ENCODE measurements around the gene UBE2M. TPM values are rescaled to one million over a fixed set of nuclear protein-coding genes. Genes with fewer than 3 reads are reported as not detected.
"Not testable (repeated sequence)": the region's sequence is repeated elsewhere in the genome, so short reads cannot be mapped to it uniquely, and the experiment has no call there.

UBE2M gene
- total RNA-seq, 2 experiments from 2014 or later = 87.5 to 92.4 TPM

GRCh38 chr19:58577581-58577980 lies 19.2 kb upstream of the UBE2M start:
- H3K27me3 Mint-ChIP-seq, H3K27ac Mint-ChIP-seq, H3K4me3 Mint-ChIP-seq, H3K9me3 Mint-ChIP-seq: not testable (repeated sequence)
- DNase-seq = peak; percentile 11
- POLR2A ChIA-PET = interaction anchor here (1.1 kb wide), 1 partner anchor 31 kb away, joined by 3 read pairs; no protein-coding TSS in a partner anchor
- peaks cover 55% of the 10 kb centered on the region for H3K4me1 Mint-ChIP-seq
- peaks cover 17% of the 10 kb centered on the region for H3K36me3 Mint-ChIP-seq (ENCODE audit: low read depth)
- CTCF ChIA-PET = interaction anchor here (3.8 kb wide), 1 partner anchor 63 kb away, joined by 17 read pairs; no protein-coding TSS in a partner anchor

DNA sequence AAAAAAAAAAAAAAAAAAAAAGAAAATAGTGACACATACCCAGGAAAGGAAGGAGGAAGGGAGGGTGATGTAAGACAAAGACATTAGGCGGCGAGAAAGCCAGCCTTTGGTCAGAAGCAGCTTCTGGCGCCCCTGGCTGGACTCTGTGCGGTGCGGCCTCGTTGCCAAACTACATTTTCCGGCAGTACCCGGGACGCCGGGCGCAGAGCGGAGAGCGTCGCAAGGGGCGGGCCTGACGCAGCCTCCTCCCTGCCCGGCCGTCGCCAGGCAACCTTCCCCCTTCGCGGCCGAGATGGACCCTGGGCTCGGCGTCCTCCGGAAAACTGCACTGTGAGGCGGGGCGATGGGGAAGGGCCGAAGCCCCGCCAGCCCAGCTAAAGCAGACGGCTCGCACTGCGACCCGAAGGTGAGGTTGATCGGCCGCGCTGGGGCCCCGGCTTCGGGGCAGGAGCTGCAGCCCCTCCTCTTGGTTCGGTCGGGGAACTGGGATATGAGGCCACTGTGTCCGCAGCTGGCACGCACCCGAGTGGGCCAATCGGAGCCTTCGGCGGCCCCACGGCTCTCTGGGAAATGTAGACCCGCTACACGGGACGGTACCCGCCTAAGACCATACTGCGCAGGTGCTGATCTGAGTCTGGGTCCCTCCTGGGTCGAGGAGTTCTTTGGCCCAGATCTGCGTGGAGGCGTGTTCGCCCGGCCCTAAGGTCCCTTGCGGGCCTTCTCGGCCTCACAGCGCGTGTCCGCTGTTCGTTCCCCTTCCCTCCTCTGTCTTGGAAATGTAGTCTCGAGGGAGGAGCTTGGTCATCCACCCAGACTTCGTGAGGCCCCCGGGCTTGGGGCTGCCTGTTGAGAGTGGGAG lies 17.0 kb upstream of the UBE2M start:
- Mint-ChIP-seq H3K9me3 (no peaks in the 10 kb centered on the region), H3K4me1 (peaks cover 60% of the 10 kb centered on the region), H3K27me3 (no peaks in the 10 kb centered on the region), H3K27ac (peak overlapping the region; percentile 97), H3K4me3 (peak overlapping the region; percentile 83), H3K36me3 (ENCODE audit: low read depth) (peaks cover 23% of the 10 kb centered on the region)
- peak; percentile 86 for DNase-seq
- CTCF ChIA-PET = interaction anchor here (0.8 to 3.8 kb wide), 7 partner anchors 13 to 124 kb away, joined by 3 to 17 read pairs (median 4); partner anchors contain the start of genes CHMP2A, ZBTB45 and ZNF324B
- POLR2A ChIA-PET = interaction anchor here (1.0 to 3.1 kb wide), 9 partner anchors 13 to 297 kb away, joined by 3 to 31 read pairs (median 12); partner anchors contain the start of genes CHMP2A, TRIM28, UBE2M and ZBTB45

GRCh38 chr19:58573658-58574164 lies 15.3 kb upstream of the UBE2M start:
- Mint-ChIP-seq H3K4me3 (peak overlapping the region; percentile 83), H3K9me3 (no peaks in the 10 kb centered on the region), H3K36me3 (ENCODE audit: low read depth) (peaks cover 25% of the 10 kb centered on the region), H3K27ac (peak overlapping the region; percentile 97), H3K4me1 (peaks cover 52% of the 10 kb centered on the region), H3K27me3 (no peaks in the 10 kb centered on the region)
- ChIA-PET POLR2A (interaction anchor here (2.9 to 3.1 kb wide), 2 partner anchors 15 to 54 kb away, joined by 12 to 21 read pairs; partner anchors contain the start of genes UBE2M and ZBTB45), CTCF (interaction anchor here (1.4 to 3.8 kb wide), 2 partner anchors 60 to 122 kb away, joined by 4 to 17 read pairs; partner anchors contain the start of gene ZNF324B)
- DNase-seq = no peak

DNA sequence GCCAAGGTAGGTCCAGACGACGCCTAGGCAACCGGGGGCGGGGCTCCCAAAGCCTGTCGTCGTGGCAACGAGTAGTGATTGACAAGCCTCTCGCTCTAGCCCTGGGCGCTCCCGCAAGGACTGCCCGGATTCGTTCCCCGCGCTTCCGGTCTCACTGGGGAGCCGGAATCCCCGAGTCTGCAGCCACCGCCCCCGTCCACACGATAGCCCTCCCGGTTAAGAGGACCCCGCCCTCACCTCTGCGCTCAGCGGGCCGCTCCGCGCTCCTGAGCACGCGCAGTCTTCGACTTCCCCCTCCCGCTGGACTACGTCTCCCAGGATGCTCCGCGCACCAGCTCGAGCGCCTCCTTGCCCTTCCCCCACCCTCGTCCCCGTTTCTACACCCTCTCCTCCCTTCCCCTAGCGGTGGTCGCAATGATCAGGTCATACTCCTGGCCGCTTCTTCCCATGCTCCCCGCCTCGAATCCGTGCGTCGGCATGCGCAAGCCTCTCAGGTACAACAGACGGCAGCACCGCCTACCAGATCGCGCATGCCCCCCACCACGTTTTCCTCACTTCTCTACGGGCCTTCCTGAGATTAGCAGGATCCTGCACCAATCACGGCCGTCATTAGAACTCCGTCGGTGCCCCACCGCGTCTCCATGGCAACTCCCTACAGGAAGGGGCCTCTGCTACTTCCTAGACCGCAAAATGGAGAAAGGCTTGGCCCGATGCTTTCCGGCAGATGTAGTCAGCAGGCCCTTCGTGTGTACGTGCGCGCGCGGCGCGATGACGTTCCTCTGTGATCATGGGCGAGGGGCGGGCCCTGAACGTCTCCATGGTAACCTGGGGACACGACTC lies 14.6 kb upstream of the UBE2M start, which contains the start of gene MZF1:
Gene MZF1 (minus strand): TSS at position 518 of the 840 bp plus-strand sequence. CDS start 1,946 bp downstream, outside the sequence.
- Mint-ChIP-seq H3K4me1 (peaks cover 52% of the 10 kb centered on the region), H3K27ac (peak within 1 kb of the TSS; percentile 97), H3K36me3 (ENCODE audit: low read depth) (peaks cover 25% of the 10 kb centered on the region), H3K27me3 (no peaks in the 10 kb centered on the region), H3K4me3 (peak within 1 kb of the TSS; percentile 83), H3K9me3 (no peaks in the 10 kb centered on the region)
- POLR2A ChIA-PET = interaction anchor here (1.3 to 3.2 kb wide), 4 partner anchors 11 to 54 kb away, joined by 3 to 46 read pairs (median 9); partner anchors contain the start of genes CHMP2A and ZBTB45
- peak; percentile 100 for DNase-seq
- CTCF ChIA-PET = interaction anchor here (1.0 to 2.4 kb wide), 2 partner anchors 53 to 59 kb away, joined by 3 to 11 read pairs; partner anchors contain the start of gene ZBTB45

DNA sequence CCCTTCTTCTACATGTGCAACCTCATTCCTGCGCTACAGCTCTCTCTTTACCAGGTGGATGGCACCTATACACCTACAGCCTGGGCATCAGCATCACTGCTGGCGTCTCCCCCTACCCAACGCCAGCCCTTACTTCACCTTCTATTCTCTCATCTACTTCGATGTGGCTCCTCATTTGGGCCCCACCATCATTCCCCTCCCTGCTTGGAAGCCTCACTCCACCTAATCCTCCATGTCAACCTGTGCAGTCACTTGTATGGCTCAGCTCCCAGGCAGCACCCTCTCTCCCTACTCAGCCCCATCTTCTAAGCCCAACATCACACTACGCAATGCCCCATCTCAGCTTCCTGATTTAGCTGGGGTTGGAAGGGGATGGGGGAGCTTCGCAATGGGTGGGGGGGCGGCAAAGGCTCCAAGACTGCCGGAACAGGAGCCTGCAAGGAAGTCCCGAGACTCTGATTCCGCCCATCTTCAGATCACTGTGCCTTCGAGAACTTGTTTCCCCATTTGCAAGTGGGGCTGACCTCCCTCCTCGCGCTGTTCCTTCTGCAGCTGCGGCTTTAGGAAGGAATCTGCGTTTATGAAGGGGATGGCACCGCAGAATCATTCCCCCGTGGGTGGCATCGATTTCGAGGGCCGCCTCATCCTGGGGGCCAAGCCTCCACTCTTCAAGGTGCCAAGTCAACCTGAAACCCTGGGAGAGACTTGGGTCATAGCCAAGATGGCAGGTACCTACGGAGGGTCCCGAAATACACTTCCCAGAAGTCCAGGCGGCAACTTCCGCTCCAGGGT lies 13.8 kb upstream of the UBE2M start:
- peak; percentile 16 for DNase-seq
- POLR2A ChIA-PET = interaction anchor here (1.3 to 3.2 kb wide), 4 partner anchors 11 to 53 kb away, joined by 3 to 46 read pairs (median 9); partner anchors contain the start of genes CHMP2A and ZBTB45
- Mint-ChIP-seq H3K4me3 (peak overlapping the region; percentile 83), H3K27ac (peak overlapping the region; percentile 97), H3K4me1 (peaks cover 48% of the 10 kb centered on the region), H3K27me3 (no peaks in the 10 kb centered on the region), H3K9me3 (no peaks in the 10 kb centered on the region), H3K36me3 (ENCODE audit: low read depth) (peaks cover 25% of the 10 kb centered on the region)
- CTCF ChIA-PET = interaction anchor here (1.0 to 2.4 kb wide), 2 partner anchors 52 to 58 kb away, joined by 3 to 11 read pairs; partner anchors contain the start of gene ZBTB45

- Mint-ChIP-seq H3K36me3 (ENCODE audit: low read depth) (peaks cover 28% of the 10 kb centered on the region), H3K27ac (peak overlapping the region; percentile 97), H3K4me3 (peak overlapping the region; percentile 83), H3K4me1 (peaks cover 47% of the 10 kb centered on the region), H3K9me3 (no peaks in the 10 kb centered on the region), H3K27me3 (no peaks in the 10 kb centered on the region)
- ChIA-PET CTCF (interaction anchor here (2.4 kb wide), 1 partner anchor 52 kb away, joined by 11 read pairs; the partner anchor contains the start of gene ZBTB45), POLR2A (interaction anchor here (1.4 to 3.2 kb wide), 4 partner anchors 10 to 52 kb away, joined by 4 to 46 read pairs (median 9); partner anchors contain the start of genes CHMP2A and ZBTB45)
- peak; percentile 15 for DNase-seq
These were observed 13.2 kb upstream of the UBE2M start for GRCh38 chr19:58571575-58571947.

GRCh38 chr19:58570770-58571574 lies 12.6 kb upstream of the UBE2M start:
- no peak overlapping the region for H3K4me3 Mint-ChIP-seq
- peak; percentile 14 for DNase-seq
- H3K27me3 Mint-ChIP-seq = no peaks in the 10 kb centered on the region
- H3K36me3 Mint-ChIP-seq (ENCODE audit: low read depth) = peaks cover 30% of the 10 kb centered on the region
- peaks cover 45% of the 10 kb centered on the region for H3K4me1 Mint-ChIP-seq
- no peak overlapping the region for H3K27ac Mint-ChIP-seq
- no peaks in the 10 kb centered on the region for H3K9me3 Mint-ChIP-seq
- POLR2A ChIA-PET = interaction anchor here (1.4 to 3.2 kb wide), 3 partner anchors 9 to 52 kb away, joined by 4 to 46 read pairs (median 9); partner anchors contain the start of genes CHMP2A and ZBTB45
- CTCF ChIA-PET = interaction anchor here (2.4 kb wide), 1 partner anchor 51 kb away, joined by 11 read pairs; the partner anchor contains the start of gene ZBTB45

GRCh38 chr19:58569943-58570670 lies 11.7 kb upstream of the UBE2M start:
- peaks cover 26% of the 10 kb centered on the region for H3K36me3 Mint-ChIP-seq (ENCODE audit: low read depth)
- H3K27ac Mint-ChIP-seq = no peak overlapping the region
- H3K9me3 Mint-ChIP-seq = no peaks in the 10 kb centered on the region
- ChIA-PET CTCF (no interaction called here), POLR2A (interaction anchor here (1.2 to 3.2 kb wide), 3 partner anchors 9 to 16 kb away, joined by 4 to 46 read pairs (median 5); partner anchors contain the start of gene CHMP2A)
- DNase-seq = peak; percentile 15
- H3K27me3 Mint-ChIP-seq = no peaks in the 10 kb centered on the region
- H3K4me1 Mint-ChIP-seq = peaks cover 39% of the 10 kb centered on the region
- no peak overlapping the region for H3K4me3 Mint-ChIP-seq

DNA sequence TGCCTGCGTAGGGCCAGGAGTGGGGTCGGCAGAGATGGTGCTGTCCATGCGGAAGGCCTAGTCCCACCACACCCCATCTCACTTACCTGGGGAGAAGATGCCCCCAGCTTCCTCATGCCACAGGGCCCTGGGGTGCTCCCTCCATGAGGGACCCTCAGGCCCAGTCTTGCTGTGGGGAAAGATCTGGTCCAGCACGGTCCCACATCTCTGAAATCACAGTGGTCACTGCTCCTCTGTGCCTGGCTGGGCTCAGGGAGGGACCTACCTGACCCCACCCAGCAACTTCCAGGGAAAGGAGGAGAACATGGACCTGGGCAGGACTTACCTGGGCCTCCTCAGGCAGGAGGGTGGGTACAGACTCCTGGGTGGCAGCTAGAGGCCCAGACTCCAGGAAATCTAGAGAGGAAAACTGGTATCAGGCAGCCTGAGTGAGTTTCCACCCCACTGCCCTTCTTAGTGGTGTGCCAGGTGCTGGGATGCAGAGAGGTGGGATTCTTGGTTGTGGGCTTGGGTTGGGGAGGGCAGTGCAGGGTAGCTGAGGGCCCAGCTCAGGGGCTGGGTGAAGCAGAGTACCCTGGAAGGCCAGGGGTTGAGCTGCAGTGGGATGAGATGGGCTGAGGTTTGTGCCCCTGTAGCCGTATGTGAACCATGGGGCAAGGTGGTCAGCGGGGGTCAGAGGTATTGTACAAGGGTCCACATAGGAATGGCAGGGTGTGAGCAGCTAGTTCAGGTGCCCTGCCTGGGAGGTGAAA lies 11.0 kb upstream of the UBE2M start:
- Mint-ChIP-seq H3K36me3 (ENCODE audit: low read depth) (peaks cover 28% of the 10 kb centered on the region), H3K9me3 (no peaks in the 10 kb centered on the region), H3K27ac (no peak overlapping the region), H3K4me3 (no peak overlapping the region), H3K4me1 (peaks cover 38% of the 10 kb centered on the region), H3K27me3 (no peaks in the 10 kb centered on the region)
- CTCF ChIA-PET = no interaction called here
- POLR2A ChIA-PET = interaction anchor here (1.2 kb wide), 1 partner anchor 15 kb away, joined by 5 read pairs; the partner anchor contains the start of gene CHMP2A
- DNase-seq = peak; percentile 15
